Dermis microvascular lymphatic vessel endothelial cell (primary cell): ENCODE data around the gene LEMD2. TPM values are rescaled to one million over a fixed set of nuclear protein-coding genes. Genes with fewer than 3 reads are reported as not detected.
"Not testable (repeated sequence)": the region's sequence is repeated elsewhere in the genome, so short reads cannot be mapped to it uniquely, and the experiment has no call there.

ENCODE experiments used
- DNase-seq, 2 donors: peaks; one replicate each; pipeline versions ENCODE4 v3.0.0 to v3.0.0-alpha.2; 2010; ENCODE audit warnings: low read depth in 2 of 2
- total RNA-seq: library from RNA; depleted of rRNA; stranded (reverse); fragments of >200 nt; gene quantifications from 2 replicates; pipeline ENCODE4 v1.2.1, GENCODE V29; 2014

LEMD2 gene
- total RNA-seq: 24.6 and 36.3 TPM in 2 replicates

DNA sequence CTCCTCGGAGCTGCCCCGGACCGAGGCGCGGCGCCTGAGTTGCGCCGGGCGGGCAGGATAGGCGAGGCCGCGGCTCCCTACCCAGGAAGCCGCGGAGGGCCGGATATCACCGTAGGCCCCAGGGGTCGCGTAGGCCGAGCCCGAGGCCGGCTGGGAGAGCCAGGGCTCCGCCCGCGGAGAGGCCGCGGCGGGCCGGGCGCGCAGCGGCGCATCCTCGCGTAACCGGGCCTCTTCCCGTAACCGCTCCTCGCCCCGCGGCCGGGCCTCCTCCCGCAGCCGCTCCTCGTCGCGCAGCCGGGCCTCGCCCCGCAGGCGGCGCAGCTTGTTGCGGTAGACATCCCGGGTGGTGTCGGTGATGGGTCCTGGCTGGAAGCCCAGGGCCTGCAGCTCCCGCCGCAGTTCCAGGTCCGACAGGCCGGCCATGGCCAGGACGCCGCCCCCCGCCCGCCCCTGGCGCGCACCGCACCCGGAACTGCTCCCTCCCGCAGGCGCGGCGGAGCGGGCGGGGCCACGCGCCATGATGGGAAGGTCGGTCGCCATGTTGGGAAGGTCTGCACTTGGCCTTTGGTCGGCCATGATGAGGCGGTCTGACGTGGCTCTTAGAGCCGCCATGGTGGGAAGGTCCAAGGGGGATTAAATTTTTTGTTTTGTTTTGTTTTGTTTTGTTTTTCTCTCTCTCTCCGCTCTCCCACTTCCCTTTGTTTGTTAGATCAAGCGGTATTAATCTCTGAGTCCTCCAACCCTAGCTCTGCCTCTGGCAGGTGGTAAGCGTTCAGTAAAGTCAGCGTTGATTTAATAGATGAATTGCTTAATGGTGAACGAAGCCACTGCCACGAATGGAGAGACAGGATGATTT, at the start of gene LEMD2:
Gene LEMD2, minus strand, starts transcription at position 437 of the 856 bp plus-strand sequence. Its CDS starts 14 bp downstream, at position 423.
- peak; percentile 85 to 94 for DNase-seq

GRCh38 chr6:33837971-33838665, 49.2 kb upstream of the LEMD2 start:
- DNase-seq: no peak

GRCh38 chr6:33836806-33837469, 48.0 kb upstream of the LEMD2 start:
- no peak for DNase-seq

DNA sequence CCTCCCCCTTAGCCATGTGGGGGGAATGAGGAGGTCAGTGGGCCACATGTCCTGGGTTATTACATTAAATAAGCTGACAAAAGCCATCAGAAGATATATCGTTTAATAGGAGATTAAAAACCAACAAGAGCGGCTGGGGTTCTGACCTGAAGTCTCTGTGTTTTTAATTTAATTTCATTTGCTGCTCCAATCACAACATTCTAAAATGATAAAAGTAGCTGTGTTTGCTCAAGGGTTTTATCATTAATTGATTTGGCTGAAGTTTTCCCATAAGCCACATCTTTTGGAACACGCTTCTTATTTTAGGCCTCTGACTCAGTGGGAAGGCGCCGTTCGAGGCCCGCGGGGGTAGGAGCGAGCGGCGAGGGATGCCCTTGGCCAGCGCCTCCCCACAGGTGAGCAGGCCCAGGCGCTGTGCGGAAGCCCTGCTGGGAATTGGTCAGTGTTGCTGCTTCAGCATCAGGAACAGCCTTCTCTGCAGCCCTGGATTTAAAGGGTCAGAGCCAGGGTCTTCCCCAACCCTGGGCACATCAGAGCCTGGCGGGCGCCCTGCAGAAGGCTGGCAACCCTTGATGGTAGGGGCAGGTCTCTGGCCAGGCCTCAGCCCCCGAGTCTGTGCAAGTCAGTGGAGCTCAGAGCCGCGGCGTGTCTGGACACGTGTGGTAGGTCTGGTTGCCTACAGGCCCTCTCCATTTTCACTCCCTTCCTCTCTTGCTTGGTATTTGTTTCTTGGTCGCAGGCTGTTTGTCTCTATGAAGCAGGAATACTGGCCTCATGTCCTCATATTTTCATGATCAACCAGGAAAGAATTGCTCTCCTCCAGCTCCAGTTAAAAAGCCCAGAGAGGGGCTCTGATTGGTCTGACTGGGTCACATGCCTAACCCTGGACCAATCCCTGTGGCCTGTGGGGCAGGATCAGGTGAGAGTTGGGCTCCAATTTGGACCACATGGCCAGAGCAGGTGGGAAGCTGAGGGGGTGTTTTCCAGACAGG, 45.8 kb upstream of the LEMD2 start:
- DNase-seq: no peak

DNA sequence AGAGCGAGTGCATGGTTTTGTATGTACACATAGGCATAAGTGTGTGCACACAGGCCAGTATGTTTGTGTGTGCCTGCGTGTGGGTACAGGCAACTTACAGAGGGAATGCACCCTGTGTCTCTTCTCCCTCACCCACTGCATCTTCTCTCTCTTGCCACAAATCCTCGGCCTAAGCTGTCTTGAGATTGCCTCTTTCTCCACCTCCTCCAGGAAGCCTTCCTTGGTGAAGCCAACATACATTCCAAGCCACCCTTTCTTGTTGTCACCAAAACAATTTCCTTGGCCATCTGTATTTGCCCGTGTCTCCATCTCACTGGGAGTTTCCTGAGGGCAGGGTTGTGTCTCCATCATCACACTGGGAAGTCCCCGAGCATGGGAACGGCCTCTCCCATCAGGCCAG, 44.7 kb upstream of the LEMD2 start:
- no peak for DNase-seq

DNA sequence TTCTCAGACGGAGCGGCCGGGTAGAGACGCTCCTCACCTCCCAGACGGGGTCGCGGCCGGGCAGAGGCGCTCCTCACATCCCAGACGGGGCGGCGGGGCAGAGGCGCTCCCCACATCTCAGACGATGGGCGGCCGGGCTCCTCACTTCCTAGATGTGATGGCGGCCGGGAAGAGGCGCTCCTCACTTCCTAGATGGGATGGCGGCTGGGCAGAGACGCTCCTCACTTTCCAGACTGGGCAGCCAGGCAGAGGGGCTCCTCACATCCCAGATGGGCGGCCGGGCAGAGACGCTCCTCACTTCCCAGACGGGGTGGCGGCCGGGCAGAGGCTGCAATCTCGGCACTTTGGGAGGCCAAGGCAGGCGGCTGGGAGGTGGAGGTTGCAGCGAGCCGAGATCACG, 43.9 kb upstream of the LEMD2 start:
- not testable (repeated sequence) for DNase-seq

- not testable (repeated sequence) for DNase-seq
These were observed 42.8 kb upstream of the LEMD2 start for GRCh38 chr6:33831725-33832124.

DNA sequence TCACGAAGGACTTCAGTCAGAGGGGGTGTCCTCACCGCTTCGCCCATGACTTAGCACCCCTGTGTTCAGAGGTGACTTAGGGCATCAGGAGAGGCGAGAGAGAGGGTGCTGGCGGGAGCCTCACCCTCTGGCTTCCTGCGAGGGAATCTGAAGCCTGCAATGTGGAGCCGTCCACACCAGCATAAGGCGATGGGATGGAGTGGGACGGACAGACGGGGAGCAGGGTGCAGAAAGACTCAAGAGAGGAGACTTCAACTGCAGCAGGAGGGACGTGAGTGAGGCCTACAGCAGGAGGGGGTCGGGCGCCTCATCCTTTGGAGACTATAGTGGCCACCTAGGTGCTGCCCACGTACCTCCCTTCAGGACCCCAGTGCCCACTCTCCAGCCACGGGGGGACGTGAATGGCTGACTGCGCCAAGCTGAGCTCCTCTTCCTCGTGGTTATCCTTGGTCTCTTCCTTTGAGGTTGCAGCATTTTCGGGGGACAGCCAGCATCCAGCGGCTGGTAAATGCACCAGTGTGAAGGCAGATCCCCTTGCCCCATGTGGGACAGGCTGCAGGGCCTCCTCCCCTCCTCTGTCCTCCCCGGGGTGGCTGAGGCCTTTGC, 41.8 kb upstream of the LEMD2 start:
- DNase-seq: no peak

DNA sequence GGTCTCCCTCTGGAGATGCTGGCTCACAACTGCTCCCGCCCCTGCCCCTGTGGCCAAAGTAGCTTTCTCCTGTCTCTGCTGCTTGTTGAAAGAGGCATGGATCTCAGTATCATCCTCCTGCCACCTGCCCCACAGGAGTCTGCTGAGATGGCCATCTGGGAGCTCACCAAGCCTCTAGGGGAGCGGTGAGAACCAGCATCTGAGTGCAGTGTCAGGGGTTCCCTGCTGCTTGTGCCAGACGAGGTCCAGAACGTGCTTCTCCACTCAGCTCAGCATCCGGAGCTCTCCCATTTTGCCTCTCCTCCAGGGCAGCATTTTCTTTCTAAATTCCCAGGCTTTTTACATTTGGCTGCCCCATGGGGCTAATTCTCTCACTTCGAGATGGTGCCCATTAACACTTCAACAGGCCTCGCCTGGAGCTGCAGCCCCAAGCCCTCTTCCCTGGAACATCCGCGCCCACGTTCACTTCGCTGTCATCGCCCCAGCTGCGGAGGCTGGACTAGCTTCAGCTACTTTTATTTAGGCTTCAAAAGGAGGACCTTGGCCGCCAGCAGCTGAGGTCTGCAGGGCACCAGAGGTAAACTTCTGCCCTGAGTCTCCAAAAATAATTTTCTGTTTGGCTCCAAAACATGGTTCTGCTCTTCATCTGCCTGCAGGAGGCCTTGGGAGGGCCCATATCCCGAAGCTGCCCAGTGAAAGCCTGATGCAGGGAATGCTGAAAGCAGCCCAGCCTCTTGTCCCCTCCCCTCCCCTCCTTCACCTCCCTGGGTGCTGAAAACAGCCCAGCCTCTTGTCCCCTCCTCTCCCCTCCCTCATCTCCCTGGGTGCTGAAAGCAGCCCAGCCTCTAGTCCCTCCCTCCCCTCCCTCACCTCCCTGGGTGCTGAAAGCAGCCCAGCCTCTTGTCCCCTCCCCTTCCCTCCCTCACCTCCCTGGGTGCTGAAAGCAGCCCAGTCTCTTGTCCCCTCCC, 40.1 kb upstream of the LEMD2 start:
- no peak for DNase-seq

- no peak for DNase-seq
These were observed 39.5 kb upstream of the LEMD2 start for GRCh38 chr6:33828452-33828763.

- no peak for DNase-seq
These were observed 38.9 kb upstream of the LEMD2 start for GRCh38 chr6:33827546-33828451.

DNA sequence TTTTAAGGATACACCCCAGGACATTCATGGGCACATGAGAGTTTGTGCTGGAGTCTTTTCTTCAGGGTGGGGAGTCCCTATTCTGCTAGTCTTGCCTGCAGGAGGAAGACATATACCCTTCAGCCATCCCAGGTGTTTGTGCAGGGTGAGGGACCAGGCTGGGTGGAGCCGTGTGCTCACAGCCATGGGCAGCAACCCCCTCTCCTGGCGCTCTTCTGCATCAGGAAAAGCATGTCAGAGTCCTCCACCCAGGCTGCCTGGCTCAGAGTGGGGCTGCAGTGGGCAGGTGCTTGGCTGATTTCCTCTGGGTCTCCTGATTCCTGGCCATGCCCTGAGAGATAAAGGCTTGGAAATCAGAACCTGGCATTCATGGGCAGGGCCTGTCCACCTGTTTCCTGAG, 37.6 kb upstream of the LEMD2 start:
- peak in 1 of 2 donors; percentile 13 for DNase-seq

GRCh38 chr6:33824461-33825154, 35.7 kb upstream of the LEMD2 start:
- peak in 1 of 2 donors; percentile 14 for DNase-seq

GRCh38 chr6:33823806-33824205, 34.9 kb upstream of the LEMD2 start:
- DNase-seq: no peak

GRCh38 chr6:33822575-33823395, 33.9 kb upstream of the LEMD2 start:
- DNase-seq: peak in 1 of 2 donors; percentile 40

- no peak for DNase-seq
These were observed 32.0 kb upstream of the LEMD2 start for GRCh38 chr6:33820784-33821520.
